GM23338 (cell line): Measurements from ENCODE around the gene THRA. TPM values are rescaled to one million over a fixed set of nuclear protein-coding genes. Genes with fewer than 3 reads are reported as not detected.

Experiments used
- CREB1 ChIP-seq: fragments of 250-450 bp; sonication (Bioruptor Pico); IDR thresholded peaks from 2 replicates; pipeline ENCODE4 v1.5.0; 2020; ENCODE audit warnings: low read depth, mild to moderate bottlenecking, moderate library complexity
- REST ChIP-seq: IDR thresholded peaks from one replicate; pipeline ENCODE4 v1.6.1; 2018; ENCODE audit warnings: antibody characterized with exemption; ENCODE audit not compliant: unreplicated experiment
- ZNF331 ChIP-seq: fragments of 250-450 bp; sonication (Bioruptor Pico); IDR thresholded peaks from 2 replicates; pipeline ENCODE4 v1.5.0; 2020; ENCODE audit warnings: low read depth, mild to moderate bottlenecking, moderate library complexity
- polyA plus RNA-seq: library from polyadenylated mRNA; unstranded; fragments of >200 nt; fragmentation: Nextera tagmentation; extraction: Ambion mirVana; gene quantifications from 2 replicates; pipeline ENCODE4 v1.2.1, GENCODE V29; 2016
- total RNA-seq: library from RNA; depleted of rRNA; stranded (reverse); fragments of >200 nt; shearing (Covaris generic); gene quantifications from 2 replicates; pipeline ENCODE4 v1.2.3, GENCODE V29; 2014
- TF ChIP-seq, protein P1 (sequence below): fragments of 250-450 bp; sonication (Bioruptor Pico); IDR thresholded peaks from 2 replicates; pipeline ENCODE4 v1.5.0; 2020; ENCODE audit warnings: mild to moderate bottlenecking, moderate library complexity
- TF ChIP-seq, protein P2 (sequence below): IDR thresholded peaks from 2 replicates; pipeline ENCODE4 v1.6.1; 2016; ENCODE audit warnings: antibody characterized with exemption

THRA gene
- total and polyA plus RNA-seq, 2 experiments from 2014 or later = 3.4 to 10.5 TPM

DNA sequence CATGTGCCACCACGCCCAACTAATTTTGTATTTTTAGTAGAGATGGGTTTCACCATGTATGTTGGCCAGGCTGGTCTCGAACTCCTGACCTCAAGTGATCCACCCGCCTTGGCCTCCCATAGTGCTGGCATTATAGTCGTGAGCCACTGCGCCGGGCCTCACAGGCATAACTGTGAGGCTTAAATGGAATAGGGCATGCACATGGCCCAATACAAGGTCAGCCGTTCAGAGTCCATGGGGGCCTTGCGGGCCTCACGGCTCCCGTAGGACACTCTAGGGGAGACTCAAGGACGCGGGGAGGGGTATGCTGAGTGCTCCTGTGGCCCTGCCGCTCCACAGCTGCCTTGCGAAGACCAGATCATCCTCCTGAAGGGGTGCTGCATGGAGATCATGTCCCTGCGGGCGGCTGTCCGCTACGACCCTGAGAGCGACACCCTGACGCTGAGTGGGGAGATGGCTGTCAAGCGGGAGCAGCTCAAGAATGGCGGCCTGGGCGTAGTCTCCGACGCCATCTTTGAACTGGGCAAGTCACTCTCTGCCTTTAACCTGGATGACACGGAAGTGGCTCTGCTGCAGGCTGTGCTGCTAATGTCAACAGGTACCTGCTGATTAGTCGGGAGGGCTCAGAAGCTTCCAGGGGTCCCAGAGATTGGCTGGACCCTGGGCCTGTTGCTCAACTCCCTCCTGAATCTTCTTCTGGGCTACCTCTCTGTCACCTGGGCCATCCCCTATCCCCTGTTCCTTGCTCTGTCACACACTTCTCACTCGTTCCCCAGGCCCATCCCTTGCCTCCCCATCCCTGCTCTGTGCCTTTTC, 25.3 kb downstream of the THRA start (continued):
- TF ChIP-seq, protein P1, sequence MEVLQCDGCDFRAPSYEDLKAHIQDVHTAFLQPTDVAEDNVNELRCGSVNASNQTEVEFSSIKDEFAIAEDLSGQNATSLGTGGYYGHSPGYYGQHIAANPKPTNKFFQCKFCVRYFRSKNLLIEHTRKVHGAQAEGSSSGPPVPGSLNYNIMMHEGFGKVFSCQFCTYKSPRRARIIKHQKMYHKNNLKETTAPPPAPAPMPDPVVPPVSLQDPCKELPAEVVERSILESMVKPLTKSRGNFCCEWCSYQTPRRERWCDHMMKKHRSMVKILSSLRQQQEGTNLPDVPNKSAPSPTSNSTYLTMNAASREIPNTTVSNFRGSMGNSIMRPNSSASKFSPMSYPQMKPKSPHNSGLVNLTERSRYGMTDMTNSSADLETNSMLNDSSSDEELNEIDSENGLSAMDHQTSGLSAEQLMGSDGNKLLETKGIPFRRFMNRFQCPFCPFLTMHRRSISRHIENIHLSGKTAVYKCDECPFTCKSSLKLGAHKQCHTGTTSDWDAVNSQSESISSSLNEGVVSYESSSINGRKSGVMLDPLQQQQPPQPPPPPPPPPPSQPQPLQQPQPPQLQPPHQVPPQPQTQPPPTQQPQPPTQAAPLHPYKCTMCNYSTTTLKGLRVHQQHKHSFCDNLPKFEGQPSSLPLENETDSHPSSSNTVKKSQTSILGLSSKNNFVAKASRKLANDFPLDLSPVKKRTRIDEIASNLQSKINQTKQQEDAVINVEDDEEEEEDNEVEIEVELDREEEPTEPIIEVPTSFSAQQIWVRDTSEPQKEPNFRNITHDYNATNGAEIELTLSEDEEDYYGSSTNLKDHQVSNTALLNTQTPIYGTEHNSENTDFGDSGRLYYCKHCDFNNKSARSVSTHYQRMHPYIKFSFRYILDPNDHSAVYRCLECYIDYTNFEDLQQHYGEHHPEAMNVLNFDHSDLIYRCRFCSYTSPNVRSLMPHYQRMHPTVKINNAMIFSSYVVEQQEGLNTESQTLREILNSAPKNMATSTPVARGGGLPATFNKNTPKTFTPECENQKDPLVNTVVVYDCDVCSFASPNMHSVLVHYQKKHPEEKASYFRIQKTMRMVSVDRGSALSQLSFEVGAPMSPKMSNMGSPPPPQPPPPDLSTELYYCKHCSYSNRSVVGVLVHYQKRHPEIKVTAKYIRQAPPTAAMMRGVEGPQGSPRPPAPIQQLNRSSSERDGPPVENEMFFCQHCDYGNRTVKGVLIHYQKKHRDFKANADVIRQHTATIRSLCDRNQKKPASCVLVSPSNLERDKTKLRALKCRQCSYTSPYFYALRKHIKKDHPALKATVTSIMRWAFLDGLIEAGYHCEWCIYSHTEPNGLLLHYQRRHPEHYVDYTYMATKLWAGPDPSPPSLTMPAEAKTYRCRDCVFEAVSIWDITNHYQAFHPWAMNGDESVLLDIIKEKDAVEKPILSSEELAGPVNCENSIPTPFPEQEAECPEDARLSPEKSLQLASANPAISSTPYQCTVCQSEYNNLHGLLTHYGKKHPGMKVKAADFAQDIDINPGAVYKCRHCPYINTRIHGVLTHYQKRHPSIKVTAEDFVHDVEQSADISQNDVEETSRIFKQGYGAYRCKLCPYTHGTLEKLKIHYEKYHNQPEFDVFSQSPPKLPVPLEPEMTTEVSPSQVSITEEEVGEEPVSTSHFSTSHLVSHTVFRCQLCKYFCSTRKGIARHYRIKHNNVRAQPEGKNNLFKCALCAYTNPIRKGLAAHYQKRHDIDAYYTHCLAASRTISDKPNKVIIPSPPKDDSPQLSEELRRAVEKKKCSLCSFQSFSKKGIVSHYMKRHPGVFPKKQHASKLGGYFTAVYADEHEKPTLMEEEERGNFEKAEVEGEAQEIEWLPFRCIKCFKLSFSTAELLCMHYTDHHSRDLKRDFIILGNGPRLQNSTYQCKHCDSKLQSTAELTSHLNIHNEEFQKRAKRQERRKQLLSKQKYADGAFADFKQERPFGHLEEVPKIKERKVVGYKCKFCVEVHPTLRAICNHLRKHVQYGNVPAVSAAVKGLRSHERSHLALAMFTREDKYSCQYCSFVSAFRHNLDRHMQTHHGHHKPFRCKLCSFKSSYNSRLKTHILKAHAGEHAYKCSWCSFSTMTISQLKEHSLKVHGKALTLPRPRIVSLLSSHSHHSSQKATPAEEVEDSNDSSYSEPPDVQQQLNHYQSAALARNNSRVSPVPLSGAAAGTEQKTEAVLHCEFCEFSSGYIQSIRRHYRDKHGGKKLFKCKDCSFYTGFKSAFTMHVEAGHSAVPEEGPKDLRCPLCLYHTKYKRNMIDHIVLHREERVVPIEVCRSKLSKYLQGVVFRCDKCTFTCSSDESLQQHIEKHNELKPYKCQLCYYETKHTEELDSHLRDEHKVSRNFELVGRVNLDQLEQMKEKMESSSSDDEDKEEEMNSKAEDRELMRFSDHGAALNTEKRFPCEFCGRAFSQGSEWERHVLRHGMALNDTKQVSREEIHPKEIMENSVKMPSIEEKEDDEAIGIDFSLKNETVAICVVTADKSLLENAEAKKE = no peak
- no peak for TF ChIP-seq CREB1 (CRISPR knock-in tag)
- TF ChIP-seq REST = no peak
- no peak for TF ChIP-seq ZNF331 (CRISPR knock-in tag)
- TF ChIP-seq, protein P2, sequence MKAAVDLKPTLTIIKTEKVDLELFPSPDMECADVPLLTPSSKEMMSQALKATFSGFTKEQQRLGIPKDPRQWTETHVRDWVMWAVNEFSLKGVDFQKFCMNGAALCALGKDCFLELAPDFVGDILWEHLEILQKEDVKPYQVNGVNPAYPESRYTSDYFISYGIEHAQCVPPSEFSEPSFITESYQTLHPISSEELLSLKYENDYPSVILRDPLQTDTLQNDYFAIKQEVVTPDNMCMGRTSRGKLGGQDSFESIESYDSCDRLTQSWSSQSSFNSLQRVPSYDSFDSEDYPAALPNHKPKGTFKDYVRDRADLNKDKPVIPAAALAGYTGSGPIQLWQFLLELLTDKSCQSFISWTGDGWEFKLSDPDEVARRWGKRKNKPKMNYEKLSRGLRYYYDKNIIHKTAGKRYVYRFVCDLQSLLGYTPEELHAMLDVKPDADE = no peak
